MCF 10A (cell line): ENCODE data around the gene MAP2K7. TPM values are rescaled to one million over a fixed set of nuclear protein-coding genes. Genes with fewer than 3 reads are reported as not detected.

Source experiments
- BruUV-seq: library from RNA; stranded (reverse); fragments of 400-500 nt; replicated peaks from 2 replicates; lab custom pipeline; 2021; lab: Mats Ljungman, UMichigan
- CTCF ChIA-PET: fragments of 300-600 bp; sonication (Branson Sonifier 250); formaldehyde crosslinking; extraction: SDS; loops from one replicate; lab custom pipeline; 2021; ENCODE audit warnings: antibody characterized with exemption, inconsistent platforms; lab: Yijun Ruan, JAX
- POLR2A ChIA-PET: fragments of 300-600, 350-650 bp; sonication (Branson Sonifier 250); formaldehyde crosslinking; extraction: SDS; loops from one replicate; lab custom pipeline; 2020; ENCODE audit warnings: antibody characterized with exemption, inconsistent platforms; lab: Yijun Ruan, JAX
- DNase-seq: peaks from one replicate; pipeline ENCODE4 v3.0.0-alpha.2; 2018; ENCODE audit not compliant: unreplicated experiment
- H3K27ac Mint-ChIP-seq: one replicate; pipeline ENCODE4 v1.8.0; 2022; ENCODE audit warnings: mild to moderate bottlenecking, low read depth, mixed read lengths; ENCODE audit not compliant: unreplicated experiment
- H3K27me3 Mint-ChIP-seq: one replicate; pipeline ENCODE4 v1.8.0; 2022; ENCODE audit warnings: mixed read lengths; ENCODE audit not compliant: insufficient read depth, unreplicated experiment
- H3K36me3 Mint-ChIP-seq: one replicate; pipeline ENCODE4 v1.8.0; 2022; ENCODE audit warnings: mild to moderate bottlenecking, moderate library complexity, mixed read lengths; ENCODE audit not compliant: insufficient read depth, unreplicated experiment
- H3K4me1 Mint-ChIP-seq: one replicate; pipeline ENCODE4 v1.8.0; 2022; ENCODE audit warnings: mixed read lengths; ENCODE audit not compliant: insufficient read depth, unreplicated experiment
- H3K4me3 Mint-ChIP-seq: one replicate; pipeline ENCODE4 v1.8.0; 2022; ENCODE audit warnings: mild to moderate bottlenecking, moderate library complexity, mixed read lengths; ENCODE audit not compliant: unreplicated experiment
- H3K9me3 Mint-ChIP-seq: one replicate; pipeline ENCODE4 v1.8.0; 2022; ENCODE audit warnings: mixed read lengths; ENCODE audit not compliant: unreplicated experiment
- intact Hi-C: fragments of 100-400 bp; cut with micrococcal nuclease; formaldehyde crosslinking; loops from 2 replicates; pipeline ENCODE4 v1.14.1; 2022
- total RNA-seq: library from RNA; stranded (reverse); gene quantifications from 2 replicates; pipeline ENCODE4 v1.2.3, GENCODE V29; 2022
- TF ChIP-seq, protein P1 (sequence below): fragments of 200-600 bp; IDR thresholded peaks from one replicate; pipeline ENCODE4 v1.8.0; 2022; ENCODE audit warnings: antibody characterized with exemption, mild to moderate bottlenecking; ENCODE audit not compliant: unreplicated experiment

The MAP2K7 gene
- total RNA-seq, 1 experiment from 2014 or later: 36.3 TPM

DNA sequence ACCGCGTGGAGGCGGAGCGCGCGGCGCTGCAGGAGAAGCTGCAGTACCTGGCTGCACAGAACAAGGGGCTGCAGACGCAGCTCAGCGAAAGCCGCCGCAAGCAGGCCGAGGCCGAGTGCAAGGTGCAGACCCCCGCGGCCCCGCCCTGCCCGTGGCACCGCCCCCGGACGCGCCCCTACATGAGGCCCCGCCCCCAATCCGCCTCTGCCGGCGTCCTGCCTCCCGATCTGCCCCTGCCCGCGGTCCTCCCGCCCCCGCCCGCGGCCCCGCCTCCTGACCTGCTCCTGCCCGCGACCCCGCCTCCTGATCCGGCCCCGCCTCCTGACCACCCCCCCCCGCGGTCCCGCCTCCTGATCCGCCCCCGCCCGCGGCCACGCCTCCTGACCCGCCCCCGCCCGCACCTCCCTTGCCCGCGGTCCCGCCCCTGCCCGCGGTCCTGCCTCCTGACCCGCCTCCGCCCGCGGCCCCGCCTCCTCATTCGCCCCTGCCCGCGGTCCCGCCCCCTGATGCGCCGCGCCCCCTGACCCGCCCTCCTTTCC lies 41.2 kb upstream of the MAP2K7 start:
- Mint-ChIP-seq H3K27ac (no peak overlapping the region), H3K36me3 (peaks cover 8% of the 10 kb centered on the region), H3K4me3 (no peak overlapping the region), H3K27me3 (no peaks in the 10 kb centered on the region), H3K4me1 (peaks cover 6% of the 10 kb centered on the region), H3K9me3 (no peaks in the 10 kb centered on the region)
- CTCF ChIA-PET: interaction anchor here (2.4 kb wide), 1 partner anchor 9 kb away, joined by 10 read pairs; no protein-coding TSS in a partner anchor
- BruUV-seq: no TSS peak
- intact Hi-C loops: no loop called here
- DNase-seq: no peak
- POLR2A ChIA-PET: no interaction called here
- TF ChIP-seq, protein P1, sequence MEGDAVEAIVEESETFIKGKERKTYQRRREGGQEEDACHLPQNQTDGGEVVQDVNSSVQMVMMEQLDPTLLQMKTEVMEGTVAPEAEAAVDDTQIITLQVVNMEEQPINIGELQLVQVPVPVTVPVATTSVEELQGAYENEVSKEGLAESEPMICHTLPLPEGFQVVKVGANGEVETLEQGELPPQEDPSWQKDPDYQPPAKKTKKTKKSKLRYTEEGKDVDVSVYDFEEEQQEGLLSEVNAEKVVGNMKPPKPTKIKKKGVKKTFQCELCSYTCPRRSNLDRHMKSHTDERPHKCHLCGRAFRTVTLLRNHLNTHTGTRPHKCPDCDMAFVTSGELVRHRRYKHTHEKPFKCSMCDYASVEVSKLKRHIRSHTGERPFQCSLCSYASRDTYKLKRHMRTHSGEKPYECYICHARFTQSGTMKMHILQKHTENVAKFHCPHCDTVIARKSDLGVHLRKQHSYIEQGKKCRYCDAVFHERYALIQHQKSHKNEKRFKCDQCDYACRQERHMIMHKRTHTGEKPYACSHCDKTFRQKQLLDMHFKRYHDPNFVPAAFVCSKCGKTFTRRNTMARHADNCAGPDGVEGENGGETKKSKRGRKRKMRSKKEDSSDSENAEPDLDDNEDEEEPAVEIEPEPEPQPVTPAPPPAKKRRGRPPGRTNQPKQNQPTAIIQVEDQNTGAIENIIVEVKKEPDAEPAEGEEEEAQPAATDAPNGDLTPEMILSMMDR: no peak

DNA sequence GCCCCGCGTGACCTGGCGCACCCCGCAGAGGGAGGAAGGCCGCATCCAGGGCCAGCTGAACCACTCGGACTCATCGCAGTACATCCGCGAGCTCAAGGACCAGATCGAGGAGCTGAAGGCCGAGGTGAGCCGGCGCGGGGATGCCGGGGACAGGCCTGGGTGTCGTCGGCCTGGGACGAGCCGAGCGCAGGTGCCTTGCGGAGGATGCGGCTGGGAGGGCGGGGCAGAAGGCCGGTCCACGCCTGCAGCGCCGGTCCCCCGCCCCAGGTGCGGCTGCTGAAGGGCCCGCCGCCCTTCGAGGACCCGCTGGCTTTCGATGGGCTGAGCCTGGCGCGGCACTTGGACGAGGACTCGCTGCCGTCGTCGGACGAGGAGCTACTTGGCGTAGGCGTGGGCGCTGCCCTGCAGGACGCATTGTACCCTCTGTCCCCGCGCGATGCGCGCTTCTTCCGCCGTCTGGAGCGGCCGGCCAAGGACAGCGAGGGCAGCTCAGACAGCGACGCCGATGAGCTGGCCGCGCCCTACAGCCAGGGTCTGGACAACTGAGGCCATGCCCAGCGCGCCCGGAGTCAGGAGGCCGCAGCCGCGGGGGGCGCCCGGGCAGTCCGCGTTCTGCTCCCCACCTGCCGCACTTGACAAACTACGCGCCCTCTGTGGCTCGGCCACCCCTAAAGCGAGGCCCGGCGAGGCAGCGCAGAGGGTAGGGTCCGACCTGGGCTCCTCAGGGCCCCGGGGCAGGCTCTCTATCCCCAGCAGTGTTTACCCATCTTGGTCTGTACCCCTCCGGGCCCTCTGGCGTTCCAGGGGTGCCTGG lies 40.3 kb upstream of the MAP2K7 start:
- H3K27ac Mint-ChIP-seq: no peak overlapping the region
- DNase-seq: no peak
- CTCF ChIA-PET: interaction anchor here (0.9 kb wide), 1 partner anchor 11 kb away, joined by 3 read pairs; no protein-coding TSS in a partner anchor
- no peak overlapping the region for H3K4me3 Mint-ChIP-seq
- no peaks in the 10 kb centered on the region for H3K27me3 Mint-ChIP-seq
- POLR2A ChIA-PET: interaction anchor here (0.5 to 0.6 kb wide), 2 partner anchors 13 to 372 kb away, joined by 3 read pairs; no protein-coding TSS in a partner anchor
- no peaks in the 10 kb centered on the region for H3K9me3 Mint-ChIP-seq
- TF ChIP-seq, protein P1: no peak
- BruUV-seq: no TSS peak
- peaks cover 6% of the 10 kb centered on the region for H3K4me1 Mint-ChIP-seq
- peaks cover 8% of the 10 kb centered on the region for H3K36me3 Mint-ChIP-seq
- intact Hi-C loops: no loop called here

DNA sequence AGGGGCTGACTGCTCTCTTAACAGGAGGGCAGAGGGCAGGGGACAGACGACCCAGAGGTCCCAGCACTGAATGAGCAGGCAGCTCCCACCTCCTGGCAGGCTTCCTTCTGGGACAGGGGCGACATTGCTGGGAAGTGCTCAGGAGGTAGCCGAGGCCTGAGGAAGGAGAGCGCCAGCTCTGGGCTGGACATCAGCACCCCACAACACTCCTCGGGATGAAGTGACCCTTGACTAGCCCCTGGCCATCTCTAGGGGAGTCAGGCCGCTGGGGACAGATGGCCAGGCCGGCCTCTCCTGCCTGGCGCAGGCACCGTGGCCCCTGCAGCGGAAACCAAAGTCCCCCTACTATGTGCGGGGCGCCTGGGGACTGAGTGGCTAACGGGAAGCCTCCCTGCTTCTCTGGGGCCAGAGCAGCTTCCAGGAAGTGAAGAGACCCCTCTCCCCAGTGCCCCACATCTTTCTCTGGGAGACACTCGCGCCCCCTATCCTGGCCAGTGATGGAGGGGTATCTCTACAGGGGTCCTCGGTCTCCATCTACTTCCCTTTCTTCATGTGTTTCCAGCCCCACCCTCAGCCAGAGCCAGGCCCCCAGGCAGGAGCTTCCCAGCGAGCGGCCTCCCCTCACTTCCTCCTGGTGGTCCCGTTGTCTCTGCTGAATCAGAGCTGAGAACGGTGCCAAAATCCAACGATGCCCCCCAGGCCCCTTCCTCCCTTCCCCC lies 39.5 kb upstream of the MAP2K7 start:
- BruUV-seq: no TSS peak
- intact Hi-C loops: no loop called here
- Mint-ChIP-seq H3K27ac (no peak overlapping the region), H3K4me3 (no peak overlapping the region), H3K4me1 (peaks cover 6% of the 10 kb centered on the region), H3K27me3 (no peaks in the 10 kb centered on the region), H3K9me3 (no peaks in the 10 kb centered on the region), H3K36me3 (peaks cover 8% of the 10 kb centered on the region)
- CTCF ChIA-PET: interaction anchor here (0.9 kb wide), 1 partner anchor 12 kb away, joined by 3 read pairs; no protein-coding TSS in a partner anchor
- DNase-seq: no peak
- TF ChIP-seq, protein P1: no peak
- POLR2A ChIA-PET: interaction anchor here (0.6 kb wide), 1 partner anchor 130 kb away, joined by 3 read pairs; no protein-coding TSS in a partner anchor
